Raji (cell line): ENCODE data around the gene BBLN.

ENCODE experiments used
- POLR2A ChIP-seq: IDR thresholded peaks from 2 replicates; pipeline ENCODE4 v1.6.1; 2011; ENCODE audit warnings: low read depth, low read length, control low read depth; ENCODE audit not compliant: insufficient read depth

BBLN gene, protein sequence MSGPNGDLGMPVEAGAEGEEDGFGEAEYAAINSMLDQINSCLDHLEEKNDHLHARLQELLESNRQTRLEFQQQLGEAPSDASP

DNA sequence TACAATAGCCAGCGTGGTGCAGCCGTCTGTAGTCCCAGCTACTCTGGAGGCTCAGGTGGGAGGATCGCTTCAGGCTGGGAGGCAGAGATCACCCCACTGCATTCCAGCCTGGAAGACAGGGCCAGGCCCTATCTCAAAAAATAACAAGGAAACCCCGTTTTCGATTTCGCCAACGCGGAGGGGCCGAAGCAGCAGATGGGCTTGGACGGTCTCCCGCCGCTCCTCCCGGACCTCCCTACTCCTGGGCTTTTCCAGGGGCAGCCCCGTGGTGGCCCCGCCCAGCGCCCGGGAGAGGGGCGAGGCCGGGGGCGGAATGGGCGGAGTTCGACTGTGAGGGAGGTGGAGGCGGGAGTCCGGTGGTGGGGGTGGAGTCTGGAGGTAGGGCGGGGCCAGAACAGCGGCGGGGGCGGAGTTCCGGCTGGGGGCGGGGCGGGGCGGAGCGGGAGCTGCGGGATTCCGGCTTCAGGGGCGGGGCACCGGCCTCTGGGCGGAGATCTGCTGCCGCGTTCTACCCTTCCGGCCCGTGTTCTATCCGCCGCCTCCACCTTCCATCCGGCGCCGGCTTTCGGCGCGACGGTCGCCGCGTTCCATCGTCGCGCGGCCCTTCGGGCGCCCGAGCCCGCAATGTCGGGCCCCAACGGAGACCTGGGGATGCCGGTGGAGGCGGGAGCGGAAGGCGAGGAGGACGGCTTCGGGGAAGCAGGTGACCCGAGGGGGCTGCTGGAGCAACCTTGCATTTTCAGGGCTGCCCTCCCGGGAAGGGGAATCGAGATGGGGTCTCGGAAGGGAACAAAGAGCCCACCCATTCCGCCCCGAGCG is at the start of gene BBLN:
Gene BBLN (plus strand): TSS at position 482 of the 819 bp plus-strand sequence. CDS start 143 bp downstream, at position 625.
- TF ChIP-seq POLR2A, result peak; percentile 90

DNA sequence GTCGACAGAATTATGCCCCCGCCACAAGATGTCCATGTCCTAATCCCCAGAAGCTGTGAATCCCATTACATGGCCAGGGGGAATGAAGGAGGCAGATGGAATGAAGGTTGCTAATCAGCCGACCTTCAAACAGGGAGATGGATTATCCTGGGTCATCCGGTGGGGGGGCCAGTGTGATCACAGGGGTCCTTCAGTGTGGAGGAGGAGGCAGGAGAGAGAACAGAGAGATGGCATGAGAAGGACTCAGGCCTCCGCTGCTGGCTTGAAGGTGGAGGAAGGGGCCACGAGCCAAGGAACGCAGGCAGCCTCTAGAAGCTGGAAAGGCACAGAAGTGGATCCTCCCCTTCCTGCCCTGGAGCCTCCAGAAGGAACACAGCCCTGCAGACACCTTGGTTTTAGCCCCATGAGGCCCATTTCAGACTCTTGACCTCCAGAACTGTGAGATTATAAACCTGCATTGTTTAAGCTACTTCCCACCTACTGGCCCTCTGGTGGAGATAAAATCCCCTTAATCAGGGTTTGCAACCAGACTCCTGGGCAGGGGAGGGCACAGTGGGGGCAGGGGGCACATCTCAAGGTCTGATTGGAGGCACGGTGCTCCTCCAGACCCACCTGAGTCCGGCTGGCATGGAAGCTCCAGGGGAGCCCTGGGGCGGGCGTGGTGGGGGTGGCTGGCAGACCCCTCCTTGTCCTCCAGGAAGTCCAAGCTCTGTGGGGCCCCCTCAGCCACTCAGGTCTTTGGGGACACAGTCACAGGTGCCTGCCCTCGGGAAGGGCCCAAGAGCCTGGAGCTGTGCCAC is 46.3 kb upstream of the BBLN start:
- no peak for TF ChIP-seq POLR2A

GRCh38 chr9:128114326-128115186 is 45.5 kb upstream of the BBLN start:
- TF ChIP-seq POLR2A, result no peak

DNA sequence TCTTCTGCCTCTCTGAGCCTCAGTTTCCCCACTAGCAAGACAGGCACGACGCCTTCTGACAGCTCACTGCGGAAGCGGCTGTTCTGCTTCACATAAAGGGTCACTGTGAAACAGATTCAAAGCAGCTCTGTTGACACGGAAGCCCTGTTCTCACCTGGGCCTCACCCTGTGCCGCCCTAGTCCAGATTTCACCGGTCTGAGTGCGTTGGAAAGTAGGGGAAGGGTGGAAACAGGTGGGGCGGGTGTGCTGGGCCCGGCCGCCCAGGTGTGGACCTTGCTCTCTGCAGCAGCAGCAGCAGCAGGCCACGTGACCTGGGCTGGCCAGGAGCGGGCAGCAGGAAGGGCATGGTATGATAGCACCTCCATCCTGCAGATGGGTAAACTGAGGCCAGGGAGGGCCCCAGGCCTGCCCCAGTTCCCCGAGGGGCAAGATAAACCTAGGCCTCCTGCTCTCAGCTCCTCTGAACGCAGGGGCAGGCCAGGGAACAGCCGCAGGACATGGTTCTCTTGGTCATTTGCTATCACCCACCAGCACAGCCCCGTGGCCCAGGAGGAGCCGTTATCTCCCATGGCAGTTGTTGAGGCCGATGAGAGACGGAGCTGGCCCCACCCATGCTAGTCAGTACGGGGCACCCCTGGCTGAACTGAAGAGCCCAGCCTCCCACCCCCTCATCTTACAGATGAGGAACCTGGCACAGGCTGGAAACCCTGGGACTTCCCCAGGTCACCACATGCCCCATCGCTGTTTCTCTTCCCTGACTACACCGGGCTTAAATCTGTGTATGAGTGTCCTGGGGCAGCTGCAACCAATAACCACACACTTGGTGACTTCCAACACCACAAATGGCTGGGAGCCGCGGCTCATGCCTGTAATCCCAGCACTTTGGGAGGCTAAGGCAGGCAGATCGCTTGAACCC is 44.6 kb upstream of the BBLN start:
- no peak for TF ChIP-seq POLR2A

DNA sequence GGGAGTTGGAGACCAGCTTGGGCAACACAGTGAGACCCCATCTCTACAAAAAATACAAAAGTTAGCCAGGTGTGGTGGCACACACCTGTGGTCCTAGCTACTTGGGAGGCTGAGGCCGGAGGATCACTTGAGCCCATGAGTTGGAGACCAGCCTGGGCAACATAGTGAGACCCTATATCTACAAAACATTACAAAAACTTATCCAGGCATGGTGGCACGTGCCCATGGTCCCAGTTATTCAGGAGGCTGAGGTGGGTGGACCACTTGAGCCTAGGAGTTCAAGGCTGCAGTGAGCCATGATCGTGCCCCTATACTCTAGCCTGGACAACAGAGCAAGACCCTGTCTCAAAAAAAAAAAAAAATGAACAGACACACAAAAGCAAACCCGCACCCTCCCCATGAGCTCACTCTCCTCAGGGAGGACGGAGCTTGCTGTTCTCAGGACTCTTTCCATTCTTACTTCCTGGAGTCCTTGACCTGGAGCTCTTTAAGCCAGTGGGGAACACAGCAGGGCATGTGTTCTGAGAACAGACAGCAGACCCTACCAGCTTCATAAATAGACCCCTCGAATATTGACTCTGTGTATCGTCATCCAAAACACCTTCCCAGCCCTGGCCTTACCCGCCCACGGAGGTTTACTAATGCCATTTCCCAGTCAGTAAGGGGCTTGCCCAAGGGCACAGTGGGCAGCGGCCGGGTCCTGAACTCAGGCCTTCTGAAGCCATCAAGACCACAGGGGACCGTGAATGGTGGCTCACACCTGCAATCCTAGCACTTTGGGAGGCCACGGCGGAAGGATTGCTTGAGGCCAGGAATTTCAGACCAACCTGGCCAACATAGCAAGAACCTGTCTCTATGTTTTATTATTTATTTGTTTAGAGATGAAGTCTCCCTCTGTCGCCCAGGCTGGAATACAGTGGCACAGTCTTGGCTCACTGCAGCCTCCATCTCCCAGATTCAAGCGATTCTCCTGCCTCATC is 43.7 kb upstream of the BBLN start:
- no peak for TF ChIP-seq POLR2A

DNA sequence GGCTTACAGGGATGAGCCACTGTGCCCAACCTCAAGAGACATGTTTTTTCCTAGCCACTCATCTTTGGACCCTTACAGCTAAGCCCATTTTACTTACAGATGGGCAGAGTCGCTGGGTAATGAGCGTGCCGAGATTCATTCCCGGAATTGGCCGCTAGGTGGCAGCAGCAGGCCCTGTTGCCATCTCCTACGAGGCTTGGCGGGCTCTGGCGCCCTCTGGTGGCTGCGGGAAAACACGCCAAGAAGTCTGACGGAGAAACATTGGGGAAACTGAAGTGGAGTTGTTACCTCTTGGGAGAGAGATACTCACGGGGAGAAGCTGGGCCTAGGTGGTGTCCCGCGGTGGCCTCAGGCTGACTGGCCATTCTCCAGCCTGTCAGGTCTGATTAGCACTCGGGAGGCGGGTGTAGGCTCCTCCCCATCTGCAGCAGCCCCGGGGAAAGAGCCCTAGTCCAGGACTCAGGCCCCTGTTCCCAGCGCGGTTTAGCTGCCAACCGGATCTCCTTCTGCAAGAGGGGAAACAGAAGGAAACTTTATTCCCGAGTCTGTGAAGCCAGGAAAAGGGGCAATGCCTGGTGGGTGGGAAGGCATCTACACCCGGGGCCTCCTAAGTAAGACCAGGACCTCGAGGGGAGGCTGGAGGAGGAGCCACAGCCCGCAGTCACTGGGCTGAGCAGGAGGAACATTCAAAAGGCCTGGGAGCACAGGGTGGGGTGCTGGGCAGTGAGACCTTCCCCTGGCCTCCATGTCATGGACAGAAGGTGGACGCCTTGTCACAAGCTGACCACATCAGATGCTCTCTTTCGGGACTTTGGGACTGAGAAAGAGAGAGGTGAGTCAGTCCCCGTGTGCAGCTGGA is 42.2 kb upstream of the BBLN start:
- no peak for TF ChIP-seq POLR2A

GRCh38 chr9:128118472-128118857 is 41.6 kb upstream of the BBLN start:
- no peak for TF ChIP-seq POLR2A

DNA sequence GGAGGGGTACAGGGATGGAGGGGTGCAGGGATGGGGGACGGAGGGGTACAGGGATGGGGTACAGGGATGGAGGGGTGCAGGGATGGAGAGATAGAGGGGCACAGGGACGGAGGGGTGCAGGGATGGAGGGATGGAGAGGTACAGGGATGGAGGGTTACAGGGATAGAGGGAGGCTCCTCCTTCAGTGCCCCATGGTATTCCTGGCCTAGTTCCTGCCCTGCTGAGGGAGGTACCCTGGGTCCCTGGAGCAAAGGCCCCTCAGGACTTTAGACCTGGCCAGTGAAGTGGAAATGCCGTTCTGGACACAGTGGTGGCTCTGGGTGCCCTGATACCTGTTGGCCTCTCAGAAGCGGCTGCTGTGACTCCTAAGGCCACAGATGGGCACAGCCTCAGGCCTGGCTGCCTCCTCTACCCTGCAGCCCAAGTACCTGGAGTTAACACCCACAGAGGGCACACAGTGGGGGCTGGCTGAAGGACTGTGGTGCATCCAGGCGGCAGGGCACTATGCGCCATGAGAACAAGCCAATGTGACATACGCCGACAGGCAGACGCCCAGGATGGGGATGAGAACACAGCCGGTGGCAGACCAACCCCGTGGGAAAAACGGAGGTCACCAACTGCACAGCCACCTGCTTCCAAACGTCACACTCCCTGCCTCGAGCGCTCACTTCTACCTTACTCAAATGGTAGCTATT is 40.9 kb upstream of the BBLN start:
- TF ChIP-seq POLR2A, result 0 out of 2 replicates have a peak, but pooled peaks have one; percentile 21

GRCh38 chr9:128120061-128120740 is 39.9 kb upstream of the BBLN start:
- TF ChIP-seq POLR2A, result no peak

GRCh38 chr9:128120741-128121465 is 39.2 kb upstream of the BBLN start:
- TF ChIP-seq POLR2A, result no peak
